Common myeloid progenitor, CD34-positive (primary cell): ENCODE data around the gene ZMPSTE24.
A peak's percentile ranks its signal among the peaks of the same experiment; 100 is the strongest.
"Not testable (repeated sequence)": the region's sequence is repeated elsewhere in the genome, so short reads cannot be mapped to it uniquely, and the experiment has no call there.

Source experiments
- CTCF ChIA-PET: fragments of 350-600 bp; sonication (Branson Sonifier 250); formaldehyde crosslinking; loops from one replicate; lab custom pipeline; 2021; ENCODE audit warnings: antibody characterized with exemption; lab: Charles Lee
- POLR2A ChIA-PET: fragments of 350-600 bp; sonication (Branson Sonifier 250); formaldehyde crosslinking; loops from one replicate; lab custom pipeline; 2021; ENCODE audit warnings: antibody characterized with exemption; lab: Charles Lee
- DNase-seq, 3 donors: peaks; one replicate each; pipeline versions ENCODE4 v3.0.0 to v3.0.0-alpha.2; 2013
- H3K27ac ChIP-seq, 2 experiments: 1 replicate in 1 of 2; 2 replicates in 1 of 2; pipeline ENCODE4 v1.7.0; 2013; ENCODE audit warnings: inconsistent platforms in 2 of 2, low read length in 2 of 2, mild to moderate bottlenecking in 2 of 2, low read depth in 1 of 2, moderate library complexity in 1 of 2; ENCODE audit not compliant: severe bottlenecking in 2 of 2, insufficient read depth in 1 of 2, poor library complexity in 1 of 2
- H3K27me3 ChIP-seq, 5 experiments: replicated peaks in 2 of 5; 1 replicate in 3 of 5; 2 replicates in 2 of 5; pipeline versions ENCODE4 v1.6.1 to v1.7.0; 2013; ENCODE audit warnings: low read length in 4 of 5, mild to moderate bottlenecking in 2 of 5, moderate library complexity in 2 of 5, inconsistent platforms in 1 of 5; ENCODE audit not compliant: insufficient read depth in 5 of 5, control insufficient read depth in 4 of 5
- H3K36me3 ChIP-seq, 4 experiments: 1 replicate in 2 of 4; 2 replicates in 2 of 4; pipeline versions ENCODE4 v1.6.1 to v1.7.0; 2013; ENCODE audit warnings: low read length in 3 of 4, control low read depth in 1 of 4, mild to moderate bottlenecking in 1 of 4; ENCODE audit not compliant: control insufficient read depth in 4 of 4, insufficient read depth in 4 of 4
- H3K4me1 ChIP-seq, 4 experiments: 1 replicate in 3 of 4; 2 replicates in 1 of 4; pipeline versions ENCODE4 v1.6.1 to v1.7.1; 2013; ENCODE audit warnings: low read length in 3 of 4, mild to moderate bottlenecking in 3 of 4, control low read depth in 1 of 4, inconsistent platforms in 1 of 4, moderate library complexity in 1 of 4; ENCODE audit not compliant: control insufficient read depth in 4 of 4, insufficient read depth in 4 of 4; ENCODE audit errors: control extremely low read depth in 1 of 4
- H3K4me3 ChIP-seq, 7 experiments: 1 replicate in 4 of 7; 2 replicates in 3 of 7; pipeline versions ENCODE4 v1.5.1 to v1.7.0; 2013; ENCODE audit warnings: mild to moderate bottlenecking in 7 of 7, low read length in 6 of 7, moderate library complexity in 6 of 7, inconsistent platforms in 2 of 7, low read depth in 2 of 7, control low read depth in 1 of 7; ENCODE audit not compliant: insufficient read depth in 4 of 7, control insufficient read depth in 1 of 7; ENCODE audit errors: extremely low read depth in 1 of 7
- H3K9me3 ChIP-seq, 5 experiments: 1 replicate in 4 of 5; 2 replicates in 1 of 5; pipeline versions ENCODE4 v1.6.1 to v1.7.1; 2013; ENCODE audit warnings: low read length in 4 of 5, mild to moderate bottlenecking in 2 of 5, inconsistent platforms in 1 of 5, low read depth in 1 of 5, moderate library complexity in 1 of 5; ENCODE audit not compliant: control insufficient read depth in 4 of 5, insufficient read depth in 2 of 5; ENCODE audit errors: control extremely low read depth in 1 of 5
- WGBS: methylation state at CpG from one replicate; pipeline ENCODE4 v1.1.5; 2013; ENCODE audit not compliant: insufficient coverage; 5-methylcytosine and 5-hydroxymethylcytosine counted together

ZMPSTE24 gene

GRCh38 chr1:40341491-40342380, 83.7 kb downstream of the ZMPSTE24 start:
- WGBS, result 84% methylated on average over 4 of the region's 6 CpGs
- H3K4me1 ChIP-seq, result peaks cover 0 to 21% (median 8%) of the 10 kb centered on the region in 4 experiments
- ChIA-PET POLR2A (interaction anchor here (0.6 to 0.7 kb wide), 3 partner anchors 42 to 260 kb away, joined by 3 to 10 read pairs (median 6); no protein-coding TSS in a partner anchor), CTCF (interaction anchor here (0.9 to 1.5 kb wide), 7 partner anchors 10 to 263 kb away, joined by 3 to 8 read pairs (median 3); no protein-coding TSS in a partner anchor)
- H3K9me3 ChIP-seq, result peaks cover 0 to 4% (median 0%) of the 10 kb centered on the region in 5 experiments
- no peak overlapping the region for H3K4me3 ChIP-seq
- H3K27me3 ChIP-seq, result no peaks in the 10 kb centered on the region
- no peak overlapping the region for H3K27ac ChIP-seq
- DNase-seq, result peak in 2 of 3 donors; percentile 30 to 44
- H3K36me3 ChIP-seq, result no peaks in the 10 kb centered on the region

- H3K4me3 ChIP-seq, H3K27ac ChIP-seq, H3K36me3 ChIP-seq, POLR2A ChIA-PET, DNase-seq, H3K9me3 ChIP-seq, H3K27me3 ChIP-seq: not testable (repeated sequence)
- peaks cover 0 to 21% (median 8%) of the 10 kb centered on the region in 4 experiments for H3K4me1 ChIP-seq
- 100% methylated on average over 2 of the region's 3 CpGs for WGBS
- CTCF ChIA-PET, result interaction anchor here (1.3 to 1.5 kb wide), 3 partner anchors 27 to 264 kb away, joined by 5 to 8 read pairs (median 5); no protein-coding TSS in a partner anchor
These were observed 84.3 kb downstream of the ZMPSTE24 start for GRCh38 chr1:40342381-40342717.
